Medulla oblongata (tissue), 1 donor: ENCODE data around the gene P2RY12.
"Not testable (repeated sequence)": the region's sequence is repeated elsewhere in the genome, so short reads cannot be mapped to it uniquely, and the experiment has no call there.

Source experiments
- DNase-seq: peaks from one replicate; pipeline ENCODE4 v3.0.0-alpha.2; 2015; ENCODE audit errors: extremely low spot score

The P2RY12 gene

GRCh38 chr3:151393146-151393830 lies 8.7 kb upstream of the P2RY12 start:
- DNase-seq: no peak

- DNase-seq: not testable (repeated sequence)
Measured at GRCh38 chr3:151392191-151392590, 7.6 kb upstream of the P2RY12 start.

GRCh38 chr3:151391720-151392119 lies 7.2 kb upstream of the P2RY12 start:
- DNase-seq: peak; percentile 66

GRCh38 chr3:151387842-151388241 lies 3.3 kb upstream of the P2RY12 start:
- DNase-seq: peak; percentile 43

- peak; percentile 29 for DNase-seq
Measured at GRCh38 chr3:151387432-151387831, 2.9 kb upstream of the P2RY12 start.

- DNase-seq: no peak
Measured at GRCh38 chr3:151386056-151386455, 1.5 kb upstream of the P2RY12 start.

GRCh38 chr3:151383956-151384355 lies 597 bp downstream of the P2RY12 start:
- DNase-seq: peak; percentile 49

GRCh38 chr3:151383111-151383510 lies 1.4 kb downstream of the P2RY12 start:
- DNase-seq: no peak

GRCh38 chr3:151382671-151383070 lies 1.9 kb downstream of the P2RY12 start:
- DNase-seq: peak; percentile 66

- DNase-seq: peak; percentile 65
Measured at GRCh38 chr3:151379083-151379734, 5.3 kb downstream of the P2RY12 start.

GRCh38 chr3:151377768-151378385 lies 6.7 kb downstream of the P2RY12 start:
- DNase-seq: no peak

- no peak for DNase-seq
Measured at GRCh38 chr3:151372063-151372820, 12.3 kb downstream of the P2RY12 start.

- no peak for DNase-seq
Measured at GRCh38 chr3:151371526-151371925, 13.0 kb downstream of the P2RY12 start.

GRCh38 chr3:151367448-151367847 lies 17.1 kb downstream of the P2RY12 start:
- DNase-seq: no peak

GRCh38 chr3:151366993-151367392 lies 17.6 kb downstream of the P2RY12 start:
- no peak for DNase-seq

- no peak for DNase-seq
Measured at GRCh38 chr3:151362751-151363174, 21.8 kb downstream of the P2RY12 start.

- peak; percentile 59 for DNase-seq
Measured at GRCh38 chr3:151357463-151357850, 27.1 kb downstream of the P2RY12 start.

- peak; percentile 67 for DNase-seq
Measured at GRCh38 chr3:151356794-151357462, 27.6 kb downstream of the P2RY12 start.

GRCh38 chr3:151351648-151352047 lies 32.9 kb downstream of the P2RY12 start:
- DNase-seq: peak; percentile 50

GRCh38 chr3:151351219-151351618 lies 33.3 kb downstream of the P2RY12 start:
- DNase-seq: peak; percentile 73

- no peak for DNase-seq
Measured at GRCh38 chr3:151350656-151351055, 33.9 kb downstream of the P2RY12 start.

- DNase-seq: peak; percentile 82
Measured at GRCh38 chr3:151347432-151347831, 37.1 kb downstream of the P2RY12 start.
